Stimulated activated CD8-positive, alpha-beta memory T cell treated with anti-CD3 and anti-CD28 coated beads, Interleukin-4, amount 100 ng/mL, for 4 hours (primary cell): ENCODE data around the gene NKX1-1.

ENCODE experiments used
- DNase-seq, 2 donors: peaks; one replicate each; pipeline ENCODE4 v3.0.0-alpha.2; 2020; ENCODE audit warnings: low read depth in 2 of 2, low spot score in 1 of 2

NKX1-1 gene

DNA sequence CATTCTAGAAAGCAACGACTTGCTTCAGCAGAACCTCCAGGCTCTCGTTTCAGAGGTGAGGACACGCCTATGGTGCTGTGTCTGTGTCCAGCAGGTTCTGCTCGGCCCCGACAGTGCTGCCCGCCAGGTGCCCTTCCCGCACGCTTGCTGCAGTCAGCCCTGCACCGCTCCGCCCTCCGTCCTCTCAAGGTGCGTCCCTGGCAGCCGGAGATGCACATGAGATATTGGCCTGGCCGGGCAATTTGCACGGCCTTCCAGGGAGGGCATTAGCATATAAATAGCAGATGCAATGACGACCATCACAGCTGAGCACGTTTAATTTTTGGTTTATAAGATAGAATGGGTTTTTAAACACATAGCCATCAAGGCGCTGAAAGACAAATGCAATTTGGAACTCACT lies 44.8 kb downstream of the NKX1-1 start:
- DNase-seq: no peak

DNA sequence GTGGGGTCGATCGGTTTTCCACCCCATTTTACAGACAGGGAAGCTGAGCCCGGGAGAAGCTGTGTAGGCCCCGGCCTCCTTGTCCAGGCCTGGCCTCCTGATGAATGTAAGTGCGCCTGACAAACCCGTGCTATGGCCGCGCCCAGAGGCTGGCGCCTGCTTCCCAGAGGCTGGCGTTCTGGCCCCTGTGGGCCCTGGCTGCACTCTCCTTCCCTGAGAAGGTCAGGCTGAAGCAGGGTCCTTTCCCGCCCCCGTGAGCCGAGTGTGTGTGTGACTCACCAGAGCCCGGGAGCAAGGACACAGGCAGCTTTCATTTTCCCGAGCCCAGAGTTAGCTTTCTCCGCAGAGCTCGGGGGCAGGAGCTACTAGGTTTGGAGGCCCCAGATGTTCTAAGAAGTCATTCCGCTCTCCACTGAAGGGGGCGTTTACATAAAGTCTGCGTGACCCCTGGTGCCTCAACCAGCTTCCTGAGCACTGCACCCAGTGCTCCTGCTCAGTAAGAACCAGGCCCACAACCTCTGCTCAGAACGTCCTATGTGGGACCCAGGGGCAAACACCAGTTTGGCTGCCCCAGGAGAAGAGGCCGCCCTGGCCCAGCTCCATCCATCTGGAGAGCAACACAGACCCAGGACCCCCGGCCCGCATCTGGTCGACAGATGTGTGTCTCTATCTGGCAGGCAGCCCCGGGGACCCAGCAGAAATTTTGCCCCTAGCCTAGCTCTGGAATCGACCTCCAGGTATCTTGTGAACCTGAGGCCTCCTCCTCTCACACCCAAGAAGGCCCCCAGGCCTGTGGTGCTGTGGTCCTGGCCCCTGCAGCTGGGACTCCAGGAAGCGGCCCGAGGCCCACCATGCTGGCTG lies 45.6 kb downstream of the NKX1-1 start:
- DNase-seq: no peak

DNA sequence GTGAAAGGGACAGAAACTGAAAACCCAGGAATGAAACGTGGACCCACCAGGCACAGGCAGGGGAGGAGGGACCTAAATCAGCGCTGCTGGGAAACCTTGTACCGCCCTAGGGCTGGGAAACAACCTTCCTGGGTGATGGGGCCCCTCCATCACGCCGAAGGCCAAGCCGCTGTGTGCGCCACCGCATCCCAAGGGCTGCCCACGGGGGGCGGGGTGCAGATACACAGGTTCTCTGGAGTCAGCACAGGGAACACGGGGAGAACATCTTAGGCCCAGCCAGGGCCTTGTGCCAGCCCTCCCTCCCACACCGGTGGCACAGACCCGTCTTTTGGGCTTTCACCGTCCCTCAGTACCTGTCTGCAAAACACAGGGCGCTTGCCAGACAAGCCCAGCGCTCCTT lies 46.3 kb downstream of the NKX1-1 start:
- no peak for DNase-seq

DNA sequence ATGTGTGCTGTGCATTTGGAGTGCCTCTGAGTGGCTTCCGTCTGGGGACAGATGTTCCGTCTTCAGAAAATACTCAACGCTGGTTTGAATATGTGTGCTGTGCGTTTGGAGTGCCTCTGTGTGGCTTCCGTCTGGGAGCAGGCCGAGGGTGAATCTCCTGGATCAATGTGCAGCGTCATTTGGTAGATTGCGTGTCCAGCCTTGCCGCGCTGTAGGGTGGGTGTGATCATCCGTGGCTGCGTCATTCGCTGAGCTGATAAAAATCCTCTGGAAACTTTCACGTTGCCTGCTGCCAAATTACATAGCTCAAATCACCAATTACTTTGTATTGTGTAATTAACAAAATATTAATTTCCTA lies 47.1 kb downstream of the NKX1-1 start:
- no peak for DNase-seq

DNA sequence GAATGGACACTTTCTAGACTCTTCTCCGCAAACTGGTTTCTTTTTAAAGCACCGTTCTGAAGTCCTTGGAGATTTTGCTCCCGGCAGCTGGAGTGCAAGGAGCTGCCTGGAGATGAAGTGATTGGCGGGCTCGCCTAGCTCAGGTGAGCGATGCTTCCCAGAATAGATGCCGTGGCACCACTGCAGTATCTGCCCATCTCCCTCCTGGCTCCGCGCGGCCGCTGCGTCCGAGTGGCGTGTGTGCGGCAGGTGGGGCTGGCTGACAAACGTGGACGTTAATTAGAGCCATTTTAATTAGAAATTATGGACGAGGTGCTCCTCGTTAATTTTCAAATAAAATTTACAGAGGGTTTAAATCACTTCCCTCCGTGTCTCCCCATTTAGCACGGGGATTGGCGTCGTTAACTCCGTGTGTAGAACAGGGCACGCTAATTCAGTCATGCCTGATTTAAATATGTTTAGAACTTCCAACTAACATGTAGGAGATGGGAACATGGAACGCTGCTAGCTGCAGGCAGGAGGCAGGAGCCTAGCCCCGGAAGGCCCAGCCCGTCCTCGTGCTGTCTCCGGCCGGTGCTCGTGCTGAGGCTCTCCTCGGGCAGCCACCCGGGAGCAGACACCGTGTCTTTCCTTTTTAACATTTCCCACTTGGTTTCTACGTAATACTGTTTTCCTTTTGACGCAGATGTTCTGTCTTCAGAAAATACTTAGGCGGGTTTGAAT lies 47.7 kb downstream of the NKX1-1 start:
- DNase-seq: no peak

DNA sequence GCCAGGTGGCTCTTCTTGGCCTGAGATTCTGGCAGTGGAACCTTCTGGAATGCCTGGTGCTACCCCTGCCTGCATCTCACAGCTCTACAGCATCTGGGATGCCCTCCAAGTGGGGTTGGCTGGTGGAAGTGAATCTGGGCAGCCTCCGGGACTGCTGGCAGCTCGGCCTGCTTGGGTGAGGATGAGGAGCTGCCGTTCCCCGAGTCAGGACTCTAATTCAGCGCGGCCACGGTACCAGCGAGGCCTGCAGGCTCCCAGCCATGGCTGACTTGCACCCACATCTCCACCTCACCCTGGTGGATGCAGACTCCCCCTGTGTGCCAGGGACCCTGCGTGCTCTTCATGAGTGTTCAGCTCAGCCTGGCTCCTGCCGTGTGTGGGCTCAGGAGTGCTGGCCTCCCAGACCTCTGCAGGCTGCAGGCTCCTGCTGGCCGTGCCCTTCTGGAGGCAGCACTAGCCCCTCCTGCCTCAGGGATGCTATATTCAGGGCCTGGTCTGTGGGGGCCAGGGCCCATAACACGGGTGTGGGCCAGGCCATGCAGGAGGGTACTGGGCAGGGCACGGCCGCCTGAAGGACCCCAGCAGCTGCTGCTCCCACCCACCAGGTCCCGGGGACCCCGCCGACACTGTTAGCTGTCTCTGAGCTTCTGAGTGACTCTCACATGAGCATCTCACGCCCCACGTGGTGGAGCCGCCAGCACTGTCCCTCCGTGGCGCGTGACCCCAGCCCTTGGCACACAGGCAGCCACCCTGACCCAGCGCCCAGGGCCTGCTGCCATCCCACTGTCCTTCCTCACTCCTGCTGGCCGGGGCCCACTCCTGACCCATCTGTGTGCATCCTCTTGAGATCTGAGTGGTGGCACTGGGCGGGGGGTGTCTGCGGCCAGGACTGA lies 48.6 kb downstream of the NKX1-1 start:
- DNase-seq: no peak

DNA sequence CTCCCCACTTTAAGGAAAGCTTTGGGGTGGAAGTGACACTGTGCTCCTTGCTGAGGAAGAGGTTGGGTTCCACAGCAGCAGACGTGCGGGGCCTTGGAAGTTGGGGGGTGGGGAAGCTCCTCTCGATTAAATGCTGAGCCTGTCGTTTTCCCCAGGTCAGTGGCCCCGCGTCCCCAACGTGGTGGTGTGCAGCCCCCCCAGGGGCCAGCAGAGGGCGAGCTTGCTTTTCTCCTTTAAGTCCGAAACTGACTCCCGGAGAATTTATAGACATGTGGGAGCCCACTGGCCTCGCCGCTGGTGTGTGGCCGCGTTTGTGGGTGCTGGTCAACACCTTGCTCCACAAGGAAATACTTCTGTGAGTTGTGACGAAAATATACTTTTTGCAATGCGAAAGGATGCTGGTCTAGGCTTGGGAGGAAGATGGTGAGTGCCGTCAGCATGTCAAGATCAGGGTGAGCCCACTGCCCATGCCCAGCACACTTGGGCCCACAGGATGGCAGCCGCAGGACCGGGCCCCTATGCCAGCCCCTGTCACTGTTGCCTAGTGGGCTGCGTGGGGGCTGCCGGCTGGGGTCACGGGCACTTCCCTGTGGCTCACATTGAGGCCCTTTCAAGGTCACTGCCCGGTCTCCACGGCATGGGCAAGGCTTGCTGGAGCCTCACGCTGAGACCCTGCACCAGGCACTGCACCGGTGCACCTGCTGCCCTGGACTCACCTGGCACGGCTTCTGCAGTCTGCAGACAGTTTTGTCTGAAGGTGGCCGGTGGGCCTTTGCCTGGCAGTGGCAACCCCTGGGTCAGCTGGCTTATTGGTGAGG lies 49.9 kb downstream of the NKX1-1 start:
- DNase-seq: no peak

DNA sequence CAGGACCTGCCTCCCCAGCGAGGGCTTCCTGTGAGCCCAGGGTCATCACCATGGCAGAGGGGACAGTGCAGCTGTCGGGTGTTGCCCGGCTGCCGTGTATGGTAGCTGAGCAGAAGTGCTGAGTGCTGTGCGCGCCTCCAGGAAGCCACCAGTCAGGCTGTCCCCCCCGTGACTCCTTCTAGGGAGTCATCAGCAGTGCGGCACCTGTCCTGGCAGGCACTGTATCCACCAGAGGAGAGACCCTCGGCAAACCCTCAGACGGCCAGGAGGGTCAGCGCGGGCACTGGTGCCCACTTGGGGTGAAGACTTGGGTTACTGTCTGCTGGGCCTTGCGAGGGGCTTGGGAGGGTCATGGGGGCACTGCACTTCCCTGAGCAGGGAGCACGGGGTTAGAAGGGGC lies 50.9 kb downstream of the NKX1-1 start:
- no peak for DNase-seq

DNA sequence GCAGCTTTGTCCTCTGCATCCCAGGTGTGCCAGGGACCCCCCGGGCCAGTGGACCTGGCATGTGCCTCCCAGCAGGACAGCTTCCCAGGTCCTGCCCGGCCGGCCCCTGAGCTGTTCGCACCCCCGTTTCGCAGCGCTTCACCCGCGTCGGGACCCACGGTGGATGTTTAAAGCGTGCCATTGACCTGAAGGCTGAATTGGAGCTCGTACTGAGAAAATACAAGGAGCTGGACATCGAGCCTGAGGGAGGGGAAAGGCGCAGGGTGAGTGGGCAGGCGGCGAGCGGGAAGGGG lies 51.3 kb downstream of the NKX1-1 start:
- DNase-seq: no peak

DNA sequence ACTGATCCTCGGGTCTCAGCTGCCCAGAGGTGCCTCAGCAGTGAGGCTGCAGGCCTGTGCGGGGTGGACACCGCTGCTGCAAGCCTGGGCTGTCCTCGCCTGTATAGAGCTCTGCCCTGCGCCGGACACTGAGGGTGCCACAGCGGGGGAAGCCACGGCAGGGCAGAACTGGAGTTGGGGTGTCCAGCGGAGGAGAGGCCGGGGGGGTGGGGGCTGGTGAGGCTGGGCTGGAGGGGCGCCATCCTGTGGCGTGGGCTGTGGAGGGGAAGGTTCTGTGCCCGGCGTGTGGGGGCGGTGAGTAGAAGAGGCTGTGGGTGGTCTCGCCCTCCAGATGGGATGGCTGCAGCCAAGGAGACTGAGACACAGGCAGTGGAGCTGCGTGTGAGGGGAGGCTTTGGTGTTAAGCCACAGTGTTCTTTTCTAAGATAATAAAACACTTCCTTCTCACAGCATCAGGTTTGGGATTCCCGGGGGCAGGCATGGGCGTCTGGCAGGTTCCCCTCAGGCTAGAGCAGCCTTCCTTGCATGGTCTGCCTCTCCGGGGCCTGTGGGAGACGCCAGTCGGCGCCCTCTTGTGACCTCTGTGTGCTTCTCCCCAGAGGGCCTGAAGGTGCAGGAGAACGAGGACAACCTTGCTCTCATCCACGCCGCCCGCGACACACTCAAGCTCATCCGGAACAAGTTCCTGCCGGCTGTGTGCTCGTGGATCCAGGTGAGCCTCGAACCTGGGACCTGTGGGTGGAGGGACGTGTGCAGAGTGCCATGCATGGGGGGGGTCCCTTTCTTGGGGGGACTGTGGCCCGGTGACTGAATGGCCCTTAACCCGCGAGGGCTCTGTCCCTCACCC lies 51.9 kb downstream of the NKX1-1 start:
- no peak for DNase-seq

DNA sequence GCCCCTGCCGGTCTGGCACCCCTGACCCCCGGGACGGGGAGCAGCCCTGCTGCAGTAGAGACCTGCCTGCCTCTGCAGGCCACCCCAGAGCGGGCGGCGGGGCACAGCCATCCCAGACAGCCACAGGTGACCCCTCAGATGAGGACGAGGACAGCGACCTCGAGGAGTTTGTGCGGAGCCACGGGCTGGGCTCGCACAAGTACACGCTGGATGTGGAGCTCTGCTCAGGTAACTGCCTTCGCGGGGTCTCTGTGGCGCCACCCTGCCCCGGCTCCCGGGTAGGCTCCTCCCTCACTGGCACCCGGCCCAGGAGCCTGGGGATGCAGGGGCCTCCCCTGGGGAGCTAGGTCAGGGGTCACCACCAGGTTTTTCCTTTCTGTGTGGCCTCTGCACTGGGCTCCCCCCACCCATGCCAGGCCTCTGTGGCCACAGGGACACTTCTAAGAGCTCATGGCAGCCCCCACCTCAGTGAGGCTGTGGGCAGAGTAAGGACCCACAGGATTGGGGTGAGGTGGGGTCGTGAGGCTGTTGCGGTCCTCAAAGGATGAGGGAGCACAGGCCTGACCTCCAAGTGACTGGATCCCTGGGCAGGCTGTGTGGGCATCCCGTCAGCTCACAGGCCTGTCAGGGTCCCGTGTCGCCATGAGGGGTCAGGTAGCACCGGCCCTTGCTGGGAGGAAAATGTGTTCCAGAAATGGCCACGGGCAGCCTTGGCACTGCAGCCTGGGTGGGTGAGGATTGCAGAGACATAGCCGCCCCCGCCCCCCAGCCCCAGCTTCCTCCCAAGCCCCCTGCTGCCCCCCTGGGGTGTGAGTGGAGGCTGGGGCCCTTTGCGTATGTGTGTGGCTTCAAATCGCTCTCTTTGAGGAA lies 52.8 kb downstream of the NKX1-1 start:
- DNase-seq: no peak
